ENCODE data around the gene C4B.
"Not testable (repeated sequence)": the region's sequence is repeated elsewhere in the genome, so short reads cannot be mapped to it uniquely, and the experiment has no call there.

The C4B gene

GRCh38 chr6:32013738-32014137 lies 857 bp upstream of the C4B start:
- H3K4me1 ChIP-seq (ENCODE audit: control insufficient read depth, insufficient read depth, low read length); H3K36me3 ChIP-seq (ENCODE audit: control insufficient read depth, insufficient read depth, low read length); H3K4me3 ChIP-seq (ENCODE audit: low read length); H3K9ac ChIP-seq (ENCODE audit: low read length); H3K27ac ChIP-seq (ENCODE audit: low read depth, low read length); H3K27me3 ChIP-seq (ENCODE audit: control insufficient read depth, insufficient read depth, low read length): not testable (repeated sequence)

GRCh38 chr6:32022100-32022499 lies 7.5 kb downstream of the C4B start:
- H3K4me1 ChIP-seq (ENCODE audit: control insufficient read depth, insufficient read depth, low read length); H3K4me3 ChIP-seq (ENCODE audit: low read length); H3K27ac ChIP-seq (ENCODE audit: low read depth, low read length); H3K9ac ChIP-seq (ENCODE audit: low read length); H3K36me3 ChIP-seq (ENCODE audit: control insufficient read depth, insufficient read depth, low read length); H3K27me3 ChIP-seq (ENCODE audit: control insufficient read depth, insufficient read depth, low read length): not testable (repeated sequence)

DNA sequence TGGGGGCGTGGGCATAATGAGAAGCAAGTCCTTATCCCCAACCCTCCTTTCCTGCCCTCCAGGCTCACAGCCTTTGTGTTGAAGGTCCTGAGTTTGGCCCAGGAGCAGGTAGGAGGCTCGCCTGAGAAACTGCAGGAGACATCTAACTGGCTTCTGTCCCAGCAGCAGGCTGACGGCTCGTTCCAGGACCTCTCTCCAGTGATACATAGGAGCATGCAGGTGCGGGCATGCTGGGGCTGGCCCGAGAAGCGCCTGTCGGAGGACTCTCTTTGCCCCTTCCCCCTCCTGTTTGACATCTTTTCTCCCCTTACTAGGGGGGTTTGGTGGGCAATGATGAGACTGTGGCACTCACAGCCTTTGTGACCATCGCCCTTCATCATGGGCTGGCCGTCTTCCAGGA lies 14.0 kb downstream of the C4B start:
- not testable (repeated sequence) for H3K4me1 ChIP-seq (ENCODE audit: control insufficient read depth, insufficient read depth, low read length); H3K4me3 ChIP-seq (ENCODE audit: low read length); H3K27ac ChIP-seq (ENCODE audit: low read depth, low read length); H3K36me3 ChIP-seq (ENCODE audit: control insufficient read depth, insufficient read depth, low read length); H3K9ac ChIP-seq (ENCODE audit: low read length); H3K27me3 ChIP-seq (ENCODE audit: control insufficient read depth, insufficient read depth, low read length)

DNA sequence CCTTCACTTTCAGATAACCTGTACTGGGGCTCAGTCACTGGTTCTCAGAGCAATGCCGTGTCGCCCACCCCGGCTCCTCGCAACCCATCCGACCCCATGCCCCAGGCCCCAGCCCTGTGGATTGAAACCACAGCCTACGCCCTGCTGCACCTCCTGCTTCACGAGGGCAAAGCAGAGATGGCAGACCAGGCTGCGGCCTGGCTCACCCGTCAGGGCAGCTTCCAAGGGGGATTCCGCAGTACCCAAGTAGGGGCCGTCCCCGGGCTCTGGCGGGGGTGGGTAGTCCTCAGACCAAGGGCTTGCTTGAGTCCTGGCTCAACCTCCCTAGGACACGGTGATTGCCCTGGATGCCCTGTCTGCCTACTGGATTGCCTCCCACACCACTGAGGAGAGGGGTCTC lies 15.0 kb downstream of the C4B start:
- not testable (repeated sequence) for H3K36me3 ChIP-seq (ENCODE audit: control insufficient read depth, insufficient read depth, low read length); H3K9ac ChIP-seq (ENCODE audit: low read length); H3K4me1 ChIP-seq (ENCODE audit: control insufficient read depth, insufficient read depth, low read length); H3K27ac ChIP-seq (ENCODE audit: low read depth, low read length); H3K27me3 ChIP-seq (ENCODE audit: control insufficient read depth, insufficient read depth, low read length); H3K4me3 ChIP-seq (ENCODE audit: low read length)

DNA sequence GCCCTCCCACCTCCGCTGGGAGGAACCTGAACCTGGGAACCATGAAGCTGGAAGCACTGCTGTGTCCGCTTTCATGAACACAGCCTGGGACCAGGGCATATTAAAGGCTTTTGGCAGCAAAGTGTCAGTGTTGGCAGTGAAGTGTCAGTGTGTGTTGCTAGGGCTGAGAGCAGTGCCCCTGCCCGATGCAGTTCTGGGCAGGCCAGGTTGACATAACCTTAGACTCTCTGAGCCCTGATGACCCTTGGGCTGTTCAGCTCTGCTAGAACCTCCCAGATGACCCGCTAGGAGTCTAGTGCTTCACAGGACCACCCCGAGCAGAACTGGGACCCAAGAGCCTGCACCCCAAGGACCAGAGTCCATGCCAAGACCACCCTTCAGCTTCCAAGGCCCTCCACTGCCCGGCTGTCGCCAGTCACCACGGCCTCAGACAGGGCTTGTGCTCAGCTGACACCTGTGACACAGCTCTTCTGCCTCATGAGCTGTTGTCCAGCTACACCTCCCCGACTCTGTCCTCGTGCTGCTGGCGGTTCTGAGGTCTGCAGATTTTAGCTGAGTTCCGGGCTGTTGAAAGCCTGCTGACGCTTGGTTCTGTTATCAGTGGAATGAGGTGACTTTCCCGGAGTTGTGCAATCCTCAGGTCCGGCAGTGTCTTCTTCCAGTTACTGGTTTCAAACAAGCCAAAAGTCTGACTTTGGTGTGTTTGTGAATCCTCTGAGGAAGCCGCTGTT lies 20.9 kb downstream of the C4B start:
- not testable (repeated sequence) for H3K27me3 ChIP-seq (ENCODE audit: control insufficient read depth, insufficient read depth, low read length); H3K4me3 ChIP-seq (ENCODE audit: low read length); H3K9ac ChIP-seq (ENCODE audit: low read length); H3K36me3 ChIP-seq (ENCODE audit: control insufficient read depth, insufficient read depth, low read length); H3K4me1 ChIP-seq (ENCODE audit: control insufficient read depth, insufficient read depth, low read length); H3K27ac ChIP-seq (ENCODE audit: low read depth, low read length)

- not testable (repeated sequence) for H3K27me3 ChIP-seq (ENCODE audit: control insufficient read depth, insufficient read depth, low read length); H3K9ac ChIP-seq (ENCODE audit: low read length); H3K36me3 ChIP-seq (ENCODE audit: control insufficient read depth, insufficient read depth, low read length); H3K4me3 ChIP-seq (ENCODE audit: low read length); H3K27ac ChIP-seq (ENCODE audit: low read depth, low read length); H3K4me1 ChIP-seq (ENCODE audit: control insufficient read depth, insufficient read depth, low read length)
These were observed 22.5 kb downstream of the C4B start for GRCh38 chr6:32037136-32037535.

GRCh38 chr6:32037598-32038524 lies 23.3 kb downstream of the C4B start, which contains the start of gene CYP21A2:
TSS of gene CYP21A2 (plus strand) at chr6:32038415. CDS start at chr6:32038423, 8 bp downstream.
- H3K9ac ChIP-seq (ENCODE audit: low read length); H3K27me3 ChIP-seq (ENCODE audit: control insufficient read depth, insufficient read depth, low read length); H3K27ac ChIP-seq (ENCODE audit: low read depth, low read length); H3K4me1 ChIP-seq (ENCODE audit: control insufficient read depth, insufficient read depth, low read length); H3K36me3 ChIP-seq (ENCODE audit: control insufficient read depth, insufficient read depth, low read length); H3K4me3 ChIP-seq (ENCODE audit: low read length): not testable (repeated sequence)

- H3K27ac ChIP-seq (ENCODE audit: low read depth, low read length); H3K36me3 ChIP-seq (ENCODE audit: control insufficient read depth, insufficient read depth, low read length); H3K4me1 ChIP-seq (ENCODE audit: control insufficient read depth, insufficient read depth, low read length); H3K27me3 ChIP-seq (ENCODE audit: control insufficient read depth, insufficient read depth, low read length); H3K9ac ChIP-seq (ENCODE audit: low read length); H3K4me3 ChIP-seq (ENCODE audit: low read length): not testable (repeated sequence)
These were observed 24.3 kb downstream of the C4B start for GRCh38 chr6:32038878-32039277.

DNA sequence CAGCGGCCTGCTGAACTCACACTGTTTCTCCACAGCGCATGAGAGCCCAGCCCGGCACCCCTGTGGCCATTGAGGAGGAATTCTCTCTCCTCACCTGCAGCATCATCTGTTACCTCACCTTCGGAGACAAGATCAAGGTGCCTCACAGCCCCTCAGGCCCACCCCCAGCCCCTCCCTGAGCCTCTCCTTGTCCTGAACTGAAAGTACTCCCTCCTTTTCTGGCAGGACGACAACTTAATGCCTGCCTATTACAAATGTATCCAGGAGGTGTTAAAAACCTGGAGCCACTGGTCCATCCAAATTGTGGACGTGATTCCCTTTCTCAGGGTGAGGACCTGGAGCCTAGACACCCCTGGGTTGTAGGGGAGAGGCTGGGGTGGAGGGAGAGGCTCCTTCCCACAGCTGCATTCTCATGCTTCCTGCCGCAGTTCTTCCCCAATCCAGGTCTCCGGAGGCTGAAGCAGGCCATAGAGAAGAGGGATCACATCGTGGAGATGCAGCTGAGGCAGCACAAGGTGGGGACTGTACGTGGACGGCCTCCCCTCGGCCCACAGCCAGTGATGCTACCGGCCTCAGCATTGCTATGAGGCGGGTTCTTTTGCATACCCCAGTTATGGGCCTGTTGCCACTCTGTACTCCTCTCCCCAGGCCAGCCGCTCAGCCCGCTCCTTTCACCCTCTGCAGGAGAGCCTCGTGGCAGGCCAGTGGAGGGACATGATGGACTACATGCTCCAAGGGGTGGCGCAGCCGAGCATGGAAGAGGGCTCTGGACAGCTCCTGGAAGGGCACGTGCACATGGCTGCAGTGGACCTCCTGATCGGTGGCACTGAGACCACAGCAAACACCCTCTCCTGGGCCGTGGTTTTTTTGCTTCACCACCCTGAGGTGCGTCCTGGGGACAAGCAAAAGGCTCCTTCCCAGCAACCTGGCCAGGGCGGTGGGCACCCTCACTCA lies 25.0 kb downstream of the C4B start:
- not testable (repeated sequence) for H3K9ac ChIP-seq (ENCODE audit: low read length); H3K27ac ChIP-seq (ENCODE audit: low read depth, low read length); H3K27me3 ChIP-seq (ENCODE audit: control insufficient read depth, insufficient read depth, low read length); H3K4me1 ChIP-seq (ENCODE audit: control insufficient read depth, insufficient read depth, low read length); H3K4me3 ChIP-seq (ENCODE audit: low read length); H3K36me3 ChIP-seq (ENCODE audit: control insufficient read depth, insufficient read depth, low read length)

GRCh38 chr6:32040299-32041049 lies 25.9 kb downstream of the C4B start:
- not testable (repeated sequence) for H3K36me3 ChIP-seq (ENCODE audit: control insufficient read depth, insufficient read depth, low read length); H3K27ac ChIP-seq (ENCODE audit: low read depth, low read length); H3K27me3 ChIP-seq (ENCODE audit: control insufficient read depth, insufficient read depth, low read length); H3K4me1 ChIP-seq (ENCODE audit: control insufficient read depth, insufficient read depth, low read length); H3K9ac ChIP-seq (ENCODE audit: low read length); H3K4me3 ChIP-seq (ENCODE audit: low read length)

DNA sequence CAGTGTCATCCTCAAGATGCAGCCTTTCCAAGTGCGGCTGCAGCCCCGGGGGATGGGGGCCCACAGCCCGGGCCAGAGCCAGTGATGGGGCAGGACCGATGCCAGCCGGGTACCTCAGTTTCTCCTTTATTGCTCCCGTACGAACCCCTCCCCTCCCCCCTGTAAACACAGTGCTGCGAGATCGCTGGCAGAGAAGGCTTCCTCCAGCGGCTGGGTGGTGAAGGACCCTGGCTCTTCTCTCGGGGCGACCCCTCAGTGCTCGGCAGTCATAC lies 26.4 kb downstream of the C4B start:
- not testable (repeated sequence) for H3K4me3 ChIP-seq (ENCODE audit: low read length)

GRCh38 chr6:32041385-32041784 lies 26.8 kb downstream of the C4B start:
- H3K9ac ChIP-seq (ENCODE audit: low read length); H3K4me1 ChIP-seq (ENCODE audit: control insufficient read depth, insufficient read depth, low read length); H3K4me3 ChIP-seq (ENCODE audit: low read length); H3K27me3 ChIP-seq (ENCODE audit: control insufficient read depth, insufficient read depth, low read length); H3K36me3 ChIP-seq (ENCODE audit: control insufficient read depth, insufficient read depth, low read length); H3K27ac ChIP-seq (ENCODE audit: low read depth, low read length): not testable (repeated sequence)

More for the DNA sequence above, 26.4 kb downstream of the C4B start:
- not testable (repeated sequence) for H3K36me3 ChIP-seq (ENCODE audit: control insufficient read depth, insufficient read depth, low read length); H3K27me3 ChIP-seq (ENCODE audit: control insufficient read depth, insufficient read depth, low read length); H3K27ac ChIP-seq (ENCODE audit: low read depth, low read length); H3K4me1 ChIP-seq (ENCODE audit: control insufficient read depth, insufficient read depth, low read length); H3K9ac ChIP-seq (ENCODE audit: low read length)
